Stimulated activated CD4-positive, alpha-beta T cell treated with anti-CD3 and anti-CD28 coated beads, TNF-alpha, amount 100 ng/mL, for 24 hours (primary cell): ENCODE measurements around the gene MEGF11.

Source experiments
- DNase-seq, 3 experiments: peaks; one replicate each; pipeline ENCODE4 v3.0.0-alpha.2; 2020; ENCODE audit warnings: low read depth in 3 of 3

Gene MEGF11

DNA sequence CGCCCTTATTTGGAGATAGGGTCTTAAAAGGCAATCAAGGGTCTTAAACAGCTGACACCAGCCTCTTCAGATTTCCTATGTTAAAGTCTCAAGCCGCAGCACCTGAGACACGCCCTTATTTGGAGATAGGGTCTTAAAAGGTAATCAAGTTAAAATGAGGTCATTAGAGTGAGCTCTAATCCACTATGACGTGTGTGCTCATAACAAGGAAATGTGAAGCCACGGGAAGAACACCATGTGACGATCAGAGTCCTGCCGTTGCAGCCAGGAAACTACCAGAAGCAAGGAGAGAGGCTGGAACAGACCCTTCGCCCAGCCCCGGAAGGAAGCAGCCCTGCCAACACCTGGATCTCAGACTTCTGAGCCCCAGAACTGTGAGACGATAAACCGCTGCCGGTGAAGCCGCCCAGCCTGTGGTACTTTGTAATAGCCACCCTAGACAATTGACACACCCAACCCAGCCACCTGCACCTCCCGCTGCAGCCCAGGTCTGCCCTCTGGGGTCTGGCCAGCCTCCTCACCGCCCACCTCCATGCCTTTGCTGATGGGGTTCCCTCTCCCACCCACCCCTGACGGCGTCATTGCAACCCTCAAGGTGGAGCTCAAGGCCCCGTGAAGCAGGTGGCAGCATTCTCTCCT, 137.9 kb downstream of the MEGF11 start:
- no peak for DNase-seq

DNA sequence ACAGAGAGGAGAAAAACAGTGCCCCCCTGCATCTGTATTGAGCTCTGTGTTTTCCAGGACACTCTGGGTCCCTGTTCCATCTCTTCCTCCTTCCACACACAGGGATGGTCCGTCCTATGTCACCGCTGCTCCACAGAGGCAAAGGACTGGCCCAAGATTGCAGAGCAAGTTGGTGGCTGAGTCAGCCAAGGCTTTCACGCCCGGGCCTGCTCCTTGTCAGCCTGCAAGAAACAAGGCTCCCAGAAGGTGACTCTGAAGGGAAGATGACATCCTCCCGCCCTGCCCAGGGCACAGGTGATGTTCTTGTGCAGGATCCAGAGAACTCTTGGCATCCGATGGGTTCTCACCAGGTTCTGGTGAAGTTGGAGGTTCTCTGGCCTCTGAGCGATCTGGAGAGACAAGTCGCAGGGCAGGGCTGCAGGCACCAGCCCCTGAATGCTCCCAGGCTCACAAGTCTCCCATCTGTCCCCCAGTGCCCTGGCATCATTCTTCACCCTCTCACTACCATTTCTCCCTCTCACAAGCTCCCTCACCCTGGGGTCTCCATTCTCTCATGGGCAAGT, 138.6 kb downstream of the MEGF11 start:
- DNase-seq: no peak

DNA sequence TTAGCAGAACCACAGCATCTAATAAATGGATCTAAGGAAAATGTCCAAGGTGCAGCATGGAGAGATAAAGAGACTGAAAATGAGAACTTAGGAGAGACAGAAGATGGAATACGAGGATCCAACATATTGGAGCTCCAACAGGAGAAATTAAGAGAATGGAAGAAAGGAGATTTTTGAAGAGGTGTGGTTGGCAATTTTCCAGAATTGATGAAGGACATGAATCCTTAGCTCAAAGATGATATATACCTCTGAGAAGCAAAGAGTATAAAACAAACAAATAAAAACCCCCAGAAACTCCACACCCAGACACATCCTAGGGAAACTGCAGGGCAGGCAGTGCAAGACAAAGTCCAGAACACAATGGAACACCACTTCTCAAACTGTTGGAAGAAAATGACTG, 141.2 kb downstream of the MEGF11 start:
- DNase-seq: no peak

DNA sequence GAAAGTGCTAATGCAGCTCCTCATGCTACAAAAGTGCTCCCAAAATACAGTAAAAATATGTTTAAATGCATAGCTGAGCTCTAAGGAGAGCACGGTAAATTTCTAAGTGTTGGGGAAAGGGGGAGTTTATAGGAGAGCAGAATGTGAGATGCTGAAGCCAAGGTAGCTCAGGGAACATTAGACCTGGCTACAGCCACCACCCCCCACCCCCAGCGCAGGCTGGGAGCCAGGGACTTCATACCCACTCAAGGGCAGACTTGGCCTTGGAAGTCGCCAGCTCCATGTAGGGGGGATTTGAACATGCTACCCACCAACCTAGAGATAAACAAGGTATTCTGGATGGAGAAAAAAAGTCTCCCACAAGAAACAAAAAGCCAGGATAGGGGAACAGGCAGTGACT, 142.2 kb downstream of the MEGF11 start:
- no peak for DNase-seq

DNA sequence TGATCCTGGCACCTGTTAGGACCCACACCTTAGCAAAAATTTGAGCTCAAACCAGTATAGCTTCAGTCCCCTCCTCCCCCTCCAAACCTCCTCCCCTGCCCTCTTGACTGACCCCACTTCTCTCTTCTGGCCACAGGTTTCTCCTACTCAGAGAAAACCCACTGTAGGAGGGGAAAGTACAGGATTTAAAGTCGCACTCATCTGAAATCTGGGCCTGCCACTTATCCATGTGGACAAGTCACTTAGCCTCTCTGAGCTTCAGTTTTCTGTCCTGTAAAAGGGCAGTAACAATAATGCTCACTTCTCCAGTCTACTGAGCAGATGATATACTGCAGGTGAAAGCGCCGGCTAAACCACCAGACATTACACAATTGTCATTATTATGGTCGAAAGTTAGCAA, 142.7 kb downstream of the MEGF11 start:
- DNase-seq: no peak

DNA sequence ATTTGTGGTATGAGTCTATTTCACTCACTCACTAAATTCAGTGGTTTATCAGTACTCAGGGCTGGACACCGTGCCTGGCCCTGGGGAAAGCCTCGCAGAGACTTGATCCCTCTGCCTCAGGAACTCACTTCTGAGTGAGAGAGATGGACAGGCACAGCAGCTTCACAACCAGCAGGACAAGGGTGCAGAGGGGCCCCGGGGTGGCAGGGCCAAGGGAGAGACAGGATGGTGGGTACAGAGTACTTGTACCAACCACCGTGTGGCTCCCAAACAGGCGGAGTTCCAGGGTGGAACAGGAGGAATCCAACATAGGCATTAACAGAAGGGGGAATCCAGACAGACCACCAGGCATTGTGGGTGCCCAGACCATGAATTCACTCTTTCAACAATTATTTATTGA, 143.7 kb downstream of the MEGF11 start:
- DNase-seq: no peak

DNA sequence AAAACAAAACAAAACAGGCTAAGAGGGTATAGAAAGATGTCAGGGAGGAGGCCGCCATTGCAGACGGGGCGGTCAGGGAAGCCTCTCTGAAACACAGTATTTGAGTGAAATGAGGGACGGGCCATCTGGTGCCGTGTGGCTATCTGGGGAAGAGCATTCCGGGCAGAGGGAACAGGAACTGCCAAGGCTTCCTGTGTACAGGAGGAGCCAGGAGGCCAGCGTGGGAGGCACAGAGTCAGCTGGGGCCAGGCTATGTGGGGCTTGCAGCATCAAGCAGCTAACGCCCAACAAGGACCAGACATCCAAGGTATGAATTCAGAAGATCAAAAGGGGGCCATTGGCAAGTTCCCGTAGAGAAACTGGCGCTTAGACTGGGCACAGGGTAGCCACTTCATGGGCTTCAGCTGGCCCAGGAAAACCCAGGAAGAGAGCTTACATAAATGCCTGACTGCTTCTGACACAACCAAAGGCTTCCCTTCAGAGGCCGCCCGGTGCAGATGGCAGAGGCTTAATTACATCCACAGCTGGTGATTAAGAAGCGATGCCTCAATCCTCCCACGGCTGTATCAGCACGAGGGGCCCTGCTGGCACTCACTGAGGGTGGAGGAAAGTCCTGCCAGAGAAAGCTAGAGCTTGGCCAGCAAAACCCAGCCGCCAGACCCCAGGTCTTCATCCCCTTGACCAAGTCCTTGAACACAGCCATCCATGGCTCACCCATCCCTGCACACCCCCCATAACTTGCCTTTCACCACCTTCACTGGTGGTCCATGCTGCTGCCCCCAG, 144.9 kb downstream of the MEGF11 start:
- no peak for DNase-seq

DNA sequence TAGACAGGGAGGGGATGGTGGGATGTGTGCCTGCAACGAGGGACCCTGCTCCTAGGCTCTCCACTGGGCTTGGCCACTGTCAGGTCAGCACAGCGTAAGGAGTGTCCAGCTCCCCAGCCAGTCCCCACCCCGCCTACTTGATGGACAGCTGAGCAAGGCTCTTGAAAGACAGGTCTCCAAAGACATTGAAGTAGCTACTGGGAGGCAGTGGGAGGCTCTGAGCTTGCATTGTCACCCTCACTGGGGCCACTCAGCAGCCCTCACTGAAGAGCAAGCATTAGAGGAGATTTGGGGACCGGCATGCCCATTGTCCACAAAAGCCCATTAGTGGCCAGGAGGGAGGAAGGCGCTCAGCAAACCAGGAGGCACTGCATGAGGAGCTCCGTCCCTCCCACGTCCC, 146.5 kb downstream of the MEGF11 start:
- no peak for DNase-seq

DNA sequence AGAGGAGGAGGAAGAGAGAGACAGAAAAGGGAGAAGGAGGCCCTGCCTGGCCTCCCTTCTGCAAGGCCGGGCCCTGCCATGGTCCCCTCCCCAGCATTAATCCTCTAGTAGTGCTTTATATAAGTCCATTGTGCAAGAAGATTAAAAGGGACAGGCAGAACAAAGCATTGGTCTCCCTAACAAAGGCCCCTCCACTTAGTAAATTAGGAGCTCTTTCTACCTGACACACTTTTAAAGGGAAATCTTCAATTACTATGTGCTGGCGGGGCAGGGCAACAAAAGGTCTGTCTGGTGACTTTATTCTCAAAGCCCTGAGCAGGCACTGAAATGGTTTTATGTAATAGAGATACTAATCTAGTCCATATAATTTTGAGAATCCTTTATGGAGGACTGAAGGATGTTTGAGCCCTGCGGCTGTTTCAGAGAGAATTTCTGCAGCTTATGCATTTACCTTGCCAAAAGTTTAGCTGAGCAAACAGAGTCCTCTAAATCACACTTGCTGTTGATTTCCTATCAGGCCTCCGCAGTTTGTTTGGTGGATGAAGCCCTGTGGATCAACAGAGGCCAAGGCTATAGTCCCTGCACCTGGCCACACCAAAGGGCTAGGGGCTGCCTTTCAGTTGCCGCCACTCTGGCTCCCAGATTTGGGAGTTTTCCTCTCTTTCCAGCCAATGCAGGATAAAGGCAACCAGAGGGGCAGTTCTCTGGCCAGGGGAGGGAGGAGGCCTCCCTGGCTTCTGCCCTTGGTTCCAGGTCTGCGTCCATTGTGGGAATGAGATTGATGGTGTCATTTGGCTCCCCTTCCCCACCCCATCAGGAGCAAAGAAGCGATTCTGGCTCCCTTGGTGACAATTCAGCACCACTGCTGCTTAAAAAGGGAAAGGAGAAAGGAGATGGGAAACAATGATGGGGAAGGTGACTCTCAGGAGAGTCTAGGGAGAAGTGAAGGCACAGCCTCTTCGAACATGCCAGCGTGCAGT, 148.0 kb downstream of the MEGF11 start:
- no peak for DNase-seq

DNA sequence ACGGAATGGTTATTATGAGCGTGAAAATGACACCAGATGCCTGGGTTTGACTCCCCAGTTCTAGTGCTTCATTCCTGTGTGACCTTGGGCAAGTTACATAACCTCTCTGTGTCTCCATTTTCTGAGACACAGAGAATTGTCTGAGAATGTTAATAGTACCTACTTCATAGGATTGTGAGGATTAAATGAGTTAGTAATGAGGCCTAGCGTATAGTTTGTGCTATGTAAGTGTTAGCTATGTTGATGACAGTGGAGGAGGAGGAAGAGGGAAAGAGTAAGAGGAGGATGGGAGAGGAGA, 150.3 kb downstream of the MEGF11 start:
- DNase-seq: no peak

DNA sequence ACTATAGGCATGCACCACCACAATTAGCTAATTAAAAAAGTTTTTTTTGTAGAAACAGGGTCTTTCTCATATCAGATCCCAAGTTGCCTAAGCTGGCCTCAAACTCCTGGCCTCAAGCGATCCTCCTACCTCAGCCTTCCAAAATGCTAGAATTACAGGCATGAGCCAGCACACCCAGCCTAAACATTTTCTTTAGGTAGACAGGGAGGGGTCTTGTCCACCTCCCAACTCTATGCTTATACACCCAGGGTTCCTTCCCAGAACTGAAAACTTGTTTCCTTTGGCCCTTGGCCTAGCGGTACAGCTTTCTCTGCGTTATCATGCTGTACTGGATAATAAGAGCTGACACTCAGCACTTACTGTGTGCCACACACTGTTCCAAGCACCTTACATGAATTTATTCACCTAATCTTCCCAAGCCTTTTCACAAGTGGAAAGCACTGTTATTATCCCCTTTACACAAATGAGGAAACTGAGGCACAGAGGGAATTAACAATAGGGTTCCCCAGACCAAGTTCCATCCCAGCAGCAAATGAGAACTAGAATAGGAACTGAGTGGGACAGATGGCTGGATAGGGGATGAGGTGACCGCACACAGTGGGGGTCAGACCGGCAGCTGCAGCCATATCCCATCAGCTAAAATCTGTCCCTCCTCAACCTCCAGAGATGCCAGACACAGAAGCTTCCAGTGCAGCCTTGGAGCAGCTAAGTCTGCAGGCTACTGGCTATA, 150.8 kb downstream of the MEGF11 start:
- DNase-seq: no peak

DNA sequence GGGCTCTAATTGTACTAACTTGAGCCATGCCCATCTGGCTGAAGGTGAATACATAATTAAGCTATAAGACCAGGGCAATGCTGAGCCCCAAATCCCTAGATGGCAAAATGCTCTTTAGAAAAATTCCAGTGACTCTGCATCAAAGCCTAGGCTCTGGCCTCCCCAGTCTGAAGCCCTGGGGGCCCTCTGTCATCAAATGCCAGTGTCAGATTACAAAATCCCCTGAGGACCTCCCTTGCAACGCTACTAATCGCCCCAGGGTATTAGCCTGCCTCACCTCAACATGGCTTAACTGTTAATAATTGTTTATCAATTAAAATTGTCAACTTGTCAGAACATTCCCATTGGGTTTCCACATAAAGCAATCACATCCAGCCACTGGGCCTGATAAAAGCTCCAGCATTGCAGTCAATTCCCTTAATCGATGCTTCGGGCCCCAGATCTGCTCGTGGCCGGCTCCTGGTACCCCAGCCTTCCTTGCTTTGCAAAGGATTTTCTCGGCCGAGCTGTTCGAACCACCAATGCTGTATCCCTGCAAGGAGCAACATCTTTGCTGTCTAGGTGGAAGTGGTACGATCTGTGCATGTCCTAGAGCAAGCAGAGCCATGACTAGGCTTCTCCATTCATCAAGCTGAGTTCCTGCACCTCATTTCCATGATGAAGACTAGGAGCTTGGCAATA, 151.7 kb downstream of the MEGF11 start:
- no peak for DNase-seq

DNA sequence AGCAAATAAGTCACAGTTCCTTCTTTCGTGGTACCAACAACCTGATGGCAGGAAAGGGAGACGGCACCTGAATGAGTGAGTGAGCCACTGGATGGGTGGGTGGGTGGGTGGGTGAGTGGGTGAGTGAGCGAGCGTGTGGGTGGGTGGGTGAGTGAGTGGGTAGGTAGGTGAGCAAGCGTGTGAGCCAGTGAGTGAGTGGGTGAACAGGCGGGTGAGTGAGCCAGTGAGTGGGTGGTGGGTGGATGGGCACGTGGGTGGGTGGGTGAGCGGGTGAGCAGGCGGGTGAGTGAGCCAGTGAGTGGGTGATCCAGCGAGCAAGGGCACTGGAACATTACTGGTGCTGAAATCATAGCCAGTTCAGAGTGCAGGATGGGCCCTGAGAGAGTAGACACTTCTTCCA, 152.8 kb downstream of the MEGF11 start:
- DNase-seq: no peak

DNA sequence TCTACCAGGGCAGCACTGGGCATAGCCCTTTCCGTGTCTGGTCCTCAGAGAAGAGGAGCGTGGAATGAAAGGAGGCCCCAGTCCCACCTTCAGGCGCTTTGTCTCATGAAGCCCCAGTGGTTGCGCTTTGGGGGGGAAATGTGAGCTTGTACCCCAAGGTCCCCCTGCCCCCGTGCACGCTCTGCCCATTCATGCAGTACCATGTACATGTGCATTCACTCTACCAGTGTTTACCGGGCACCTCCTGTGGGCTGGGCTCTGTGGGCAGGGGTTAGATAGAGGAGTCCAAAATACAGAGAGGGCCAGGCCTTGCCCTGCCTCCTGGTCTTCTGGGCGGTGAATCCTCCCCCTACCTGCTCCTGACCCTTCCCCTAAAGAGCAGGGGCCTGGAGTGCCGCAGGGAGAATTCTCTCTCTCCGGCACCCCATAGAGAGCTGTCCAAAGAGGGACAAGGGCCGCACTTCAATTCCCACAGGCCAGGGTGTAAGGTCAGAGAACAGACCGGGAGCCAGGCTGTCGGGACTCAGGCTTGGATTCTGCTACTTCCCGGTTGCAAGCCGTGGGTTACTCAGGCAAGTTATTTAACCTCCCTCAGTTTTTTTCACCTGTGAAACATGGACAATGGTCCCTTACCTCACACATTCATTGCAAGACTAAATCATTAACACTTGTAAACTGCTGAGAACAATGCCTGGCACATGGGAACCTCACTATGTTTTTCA, 153.4 kb downstream of the MEGF11 start:
- DNase-seq: no peak

DNA sequence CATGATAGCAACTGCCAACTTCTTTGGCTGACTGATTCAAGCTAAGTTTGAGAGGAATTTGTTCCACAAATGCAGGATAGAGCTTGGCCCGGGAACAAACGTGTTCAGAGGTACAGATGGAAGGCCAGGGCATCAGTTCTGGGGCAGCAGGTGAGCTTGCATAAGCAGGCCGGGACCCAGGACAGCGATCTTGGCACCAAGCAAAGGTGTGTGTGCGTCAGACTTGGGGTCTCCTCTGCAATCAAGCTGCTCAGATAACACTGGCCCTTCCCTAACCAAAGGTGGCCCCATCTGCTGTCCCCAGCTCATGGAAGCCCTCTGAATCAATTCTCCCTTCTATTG, 155.6 kb downstream of the MEGF11 start:
- no peak for DNase-seq

DNA sequence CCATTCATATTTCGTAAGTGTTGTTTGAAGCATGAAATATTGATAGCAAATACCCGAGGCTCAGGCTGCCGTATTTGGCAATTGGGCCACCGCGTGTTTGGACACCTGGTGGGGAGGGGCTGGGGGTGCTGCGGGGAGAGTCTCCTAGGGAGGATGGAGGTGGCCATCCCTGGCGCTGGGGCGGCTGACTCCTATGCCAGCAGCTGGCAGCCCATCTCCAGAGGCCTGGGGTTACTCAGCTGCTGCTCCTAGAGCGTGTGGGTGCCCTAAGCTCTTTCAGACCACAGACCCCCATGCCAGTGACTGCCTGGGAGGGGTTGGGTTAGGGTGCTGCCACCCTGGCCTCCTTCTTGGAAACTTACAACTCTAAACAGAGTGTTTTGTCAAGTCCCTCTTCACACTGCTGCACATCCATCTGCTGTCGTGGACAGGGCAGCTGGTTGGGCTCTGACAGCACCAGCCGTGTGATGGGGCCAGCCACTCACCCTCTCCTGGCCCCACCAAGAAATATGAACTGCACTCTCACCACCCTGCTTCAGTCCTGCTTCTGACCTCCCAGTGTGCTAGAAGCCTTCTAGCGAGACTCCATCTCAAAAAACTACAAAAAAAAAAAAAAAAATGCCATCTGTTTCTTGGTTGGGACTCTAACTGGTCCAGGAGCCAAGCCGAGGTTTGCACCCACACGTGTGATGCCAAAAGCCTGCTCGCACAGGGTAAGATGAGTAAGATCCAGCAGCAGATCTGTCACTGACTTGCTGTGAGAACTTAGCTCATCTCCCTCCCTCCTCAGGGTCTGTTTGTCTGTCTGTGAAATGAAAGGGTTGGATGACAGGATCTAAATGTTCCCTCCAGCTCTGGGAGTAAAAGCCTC, 156.2 kb downstream of the MEGF11 start:
- no peak for DNase-seq

DNA sequence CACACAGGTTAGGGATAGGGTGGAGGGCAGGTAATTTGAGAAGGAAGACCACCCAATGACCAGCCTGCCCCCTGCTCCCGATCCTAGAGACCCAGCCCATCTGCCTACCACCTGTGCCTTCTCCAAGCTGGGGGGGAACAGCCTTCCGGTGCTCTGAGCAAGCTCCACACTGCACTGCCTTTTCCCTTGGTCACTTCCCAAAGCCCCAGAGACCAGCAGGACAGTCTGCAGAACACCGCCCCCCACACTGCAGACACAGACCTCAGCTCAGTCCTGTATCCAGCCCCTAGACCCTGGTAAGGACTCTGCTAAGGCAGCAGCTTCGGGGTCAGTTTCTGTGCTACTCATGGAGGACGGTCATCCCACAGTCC, 156.9 kb downstream of the MEGF11 start:
- DNase-seq: no peak

DNA sequence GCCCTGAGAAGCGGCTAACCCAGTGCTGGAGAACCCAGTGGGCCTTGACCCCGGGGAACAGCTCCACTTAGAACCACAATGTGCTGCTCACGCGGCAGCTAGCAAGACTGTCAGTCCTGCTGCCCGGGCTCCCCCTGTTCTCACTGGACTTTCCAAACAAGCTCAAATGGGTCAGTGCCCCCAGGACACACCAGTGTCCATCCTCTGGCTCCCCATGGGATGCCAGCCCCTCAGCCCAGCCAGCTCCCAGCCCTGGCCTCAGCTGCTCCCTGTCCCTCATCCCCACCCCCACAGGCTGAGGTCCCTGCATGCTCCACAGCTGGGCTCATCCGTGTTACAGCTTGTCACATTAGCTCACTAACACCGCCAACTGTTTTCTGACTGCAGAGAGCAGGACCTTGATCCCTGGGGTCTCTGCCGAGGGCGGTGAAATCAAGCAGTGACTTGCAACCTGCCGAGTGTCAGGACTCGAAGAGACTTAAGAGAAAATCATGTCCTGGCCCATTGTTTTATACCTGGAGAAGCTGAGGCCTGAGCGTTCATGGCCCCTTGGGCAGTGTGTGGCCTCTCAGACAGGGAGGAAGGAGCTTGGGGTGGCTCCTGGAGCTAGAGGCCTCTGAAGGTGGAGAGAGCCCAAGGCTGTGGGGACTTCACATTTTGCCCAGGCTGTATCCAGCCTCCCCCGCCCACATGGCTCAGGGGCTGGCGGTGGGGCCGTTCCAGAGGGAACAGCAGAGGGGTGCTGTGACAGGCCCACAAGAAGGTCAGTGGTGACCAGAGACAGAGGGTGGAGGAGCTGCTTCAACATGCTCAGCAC, 157.5 kb downstream of the MEGF11 start:
- DNase-seq: no peak

DNA sequence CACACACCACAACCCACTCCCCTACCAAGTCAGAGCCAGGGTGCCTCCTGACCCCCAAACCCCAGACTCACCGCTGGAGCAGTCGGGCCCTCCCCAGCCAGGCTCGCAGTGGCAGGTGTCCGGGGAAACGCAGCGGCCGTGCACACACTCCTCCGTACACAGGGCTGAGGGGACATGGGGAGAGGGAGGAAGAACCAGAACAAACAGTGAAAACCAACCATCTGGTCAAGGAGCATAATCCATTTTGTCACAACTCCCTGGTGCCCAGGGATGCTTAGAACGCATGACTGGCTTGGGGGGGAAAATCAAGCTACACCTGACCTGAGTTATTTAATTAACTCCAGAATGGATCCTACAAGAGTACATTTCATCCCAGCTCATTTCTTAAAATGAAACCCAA, 159.2 kb downstream of the MEGF11 start:
- no peak for DNase-seq
